ENCODE results near the gene IL36G.

The IL36G gene

GRCh38 chr2:113015655-113016054 lies 37.8 kb downstream of the IL36G start:
- in situ Hi-C loops (cut with MboI; ENCODE audit: low sequenced_read_pairs): no loop called here

DNA sequence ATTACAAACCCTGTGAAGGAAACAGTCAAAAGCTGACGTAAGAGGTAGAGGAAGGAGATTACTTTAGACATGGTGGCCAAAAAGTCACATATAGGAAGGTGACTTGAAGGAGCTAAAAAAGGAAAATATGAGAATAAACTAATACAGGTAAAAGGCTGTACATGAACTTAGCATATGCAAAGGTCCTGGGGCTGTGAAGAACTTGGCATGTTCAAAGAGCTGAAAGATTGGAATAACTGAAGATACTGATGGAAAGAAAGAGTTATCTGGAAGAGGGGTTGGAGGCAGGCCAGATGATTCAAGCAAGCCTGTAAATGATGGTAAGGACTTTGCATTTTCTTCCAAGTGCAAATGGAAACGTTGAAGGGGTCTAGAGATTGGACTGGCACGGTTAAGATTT lies 40.7 kb downstream of the IL36G start:
- in situ Hi-C loops (cut with MboI; ENCODE audit: low sequenced_read_pairs): no loop called here

DNA sequence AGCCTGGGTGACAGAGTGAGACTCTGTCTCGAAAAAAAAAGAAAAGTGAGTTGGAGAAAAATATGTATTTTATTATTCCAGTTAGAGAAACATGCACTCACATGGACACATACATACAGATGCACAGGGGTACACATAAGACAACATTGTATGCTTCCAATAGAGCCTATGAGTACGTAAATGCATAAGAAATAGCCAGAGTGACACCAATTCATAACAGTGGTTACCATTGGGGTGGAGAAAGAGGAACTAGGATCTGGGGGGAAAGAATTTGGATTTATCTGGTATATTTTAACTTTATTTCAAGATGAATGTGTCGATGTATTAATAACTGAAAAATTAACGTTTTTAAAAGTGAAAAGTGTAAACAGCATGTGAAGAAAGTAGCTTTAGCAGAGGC lies 43.5 kb downstream of the IL36G start:
- in situ Hi-C loops (cut with MboI; ENCODE audit: low sequenced_read_pairs): no loop called here

DNA sequence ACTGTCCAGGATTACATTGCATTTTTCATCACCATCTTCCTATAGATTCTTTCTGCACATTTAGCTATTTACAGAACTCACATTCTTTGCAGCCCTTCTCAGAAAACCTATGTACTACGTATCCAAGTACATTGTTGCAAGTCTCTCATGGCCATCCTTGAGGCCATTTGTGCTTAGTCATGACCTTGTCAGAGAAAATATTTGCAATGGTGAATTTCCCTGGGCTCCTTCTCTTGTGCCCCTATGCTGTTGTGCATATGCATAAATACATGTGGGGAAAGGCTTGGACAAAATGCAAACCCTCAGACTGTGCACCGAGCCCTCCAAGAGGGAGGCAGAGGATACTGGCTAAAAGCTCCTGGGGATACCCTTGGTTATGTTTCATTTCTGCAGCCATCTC lies 47.0 kb downstream of the IL36G start:
- in situ Hi-C loops (cut with MboI; ENCODE audit: low sequenced_read_pairs): no loop called here

GRCh38 chr2:113025737-113026136 lies 47.9 kb downstream of the IL36G start:
- in situ Hi-C loops (cut with MboI; ENCODE audit: low sequenced_read_pairs): no loop called here

DNA sequence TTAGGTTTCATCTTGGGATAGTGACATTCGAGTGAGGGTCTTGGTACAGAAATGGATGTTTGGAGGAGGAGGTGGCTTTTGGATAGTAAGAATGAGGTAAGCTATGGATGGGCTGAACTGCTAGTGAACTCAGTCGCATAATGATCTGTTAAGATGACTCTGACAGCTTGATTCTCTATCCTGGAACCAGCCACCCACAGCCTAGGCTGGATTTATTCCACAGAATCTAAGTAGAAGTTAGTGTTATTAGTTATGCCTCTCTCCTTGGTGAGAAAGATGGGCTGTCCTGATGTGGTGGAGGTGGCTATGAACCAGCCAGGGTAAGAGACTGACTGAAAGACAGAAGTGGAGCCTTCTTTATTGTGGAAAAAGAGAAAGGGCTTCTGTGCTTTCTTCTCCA lies 49.9 kb downstream of the IL36G start:
- in situ Hi-C loops (cut with MboI; ENCODE audit: low sequenced_read_pairs): no loop called here

DNA sequence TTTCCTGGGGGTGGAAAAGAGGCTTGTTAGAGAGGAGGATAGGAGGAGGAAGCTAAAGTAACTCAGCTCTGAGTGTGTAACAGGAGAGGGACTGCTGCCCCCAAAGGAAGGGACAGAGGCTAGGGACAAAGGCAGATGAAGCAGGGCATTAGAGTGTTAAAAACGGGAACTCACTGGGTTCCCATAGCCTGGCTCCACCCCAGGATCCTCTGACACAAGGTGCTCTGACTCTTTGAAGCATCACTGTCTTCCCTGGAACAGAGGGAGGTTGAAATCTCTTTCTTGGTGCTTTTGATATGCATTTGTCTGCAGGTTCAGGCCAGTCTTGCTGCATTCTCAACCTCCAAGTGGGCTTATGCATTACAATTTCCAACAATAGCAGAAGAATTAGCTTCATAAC lies 50.3 kb downstream of the IL36G start:
- in situ Hi-C loops (cut with MboI; ENCODE audit: low sequenced_read_pairs): no loop called here

DNA sequence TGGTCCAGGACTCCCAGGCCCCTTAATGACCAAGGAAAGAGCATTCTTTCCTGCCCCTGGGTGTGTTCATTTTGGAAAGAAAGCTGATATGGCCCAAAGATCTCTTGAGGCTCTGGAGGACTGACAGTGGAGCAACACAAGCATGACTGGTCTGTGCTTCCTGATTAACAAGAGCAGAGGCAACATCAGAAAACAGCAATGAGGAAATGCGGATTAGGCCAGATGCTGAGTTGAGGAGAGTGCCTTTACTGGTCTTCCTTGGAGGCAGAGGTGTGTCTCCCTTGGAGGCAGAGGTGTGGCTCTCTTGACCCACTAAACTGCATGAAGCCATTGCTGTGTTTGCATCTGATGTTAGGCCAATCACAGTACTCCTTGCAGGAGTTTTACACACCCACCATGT lies 54.9 kb downstream of the IL36G start:
- in situ Hi-C loops (cut with MboI; ENCODE audit: low sequenced_read_pairs): no loop called here

DNA sequence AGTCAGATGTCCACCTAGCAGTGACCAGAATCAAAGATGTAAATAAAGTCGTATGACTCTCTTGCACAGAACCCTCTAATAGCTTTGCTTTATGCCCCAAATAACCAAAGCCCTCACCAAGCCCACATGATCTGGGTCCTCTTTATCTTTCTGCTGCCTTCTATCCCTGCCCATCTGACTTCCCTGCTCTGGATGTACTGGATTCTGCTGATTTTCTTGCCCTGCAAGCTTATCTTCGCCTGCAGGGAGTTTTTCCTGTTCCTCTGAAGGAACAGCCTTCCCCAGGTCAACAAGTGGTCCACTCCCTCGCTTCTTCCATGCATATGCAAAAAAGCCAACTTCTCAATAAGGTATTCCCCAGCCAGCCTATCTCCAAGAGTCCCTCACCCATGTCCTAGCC lies 56.2 kb downstream of the IL36G start:
- in situ Hi-C loops (cut with MboI; ENCODE audit: low sequenced_read_pairs): no loop called here

Data from HL-60/S4 (cell line).